SK-N-SH (cell line): ENCODE data around the gene ASF1B. TPM values are rescaled to one million over a fixed set of nuclear protein-coding genes. Genes with fewer than 3 reads are reported as not detected.
A peak's percentile ranks its signal among the peaks of the same experiment; 100 is the strongest.

Source experiments
- CTCF ChIA-PET: fragments of 300-600, 350-600 bp; formaldehyde crosslinking; extraction: SDS; loops from one replicate; lab custom pipeline; 2021; lab: Yijun Ruan, JAX
- POLR2A ChIA-PET: fragments of 350-600 bp; sonication (Branson Sonifier 250); formaldehyde crosslinking; extraction: SDS; loops from one replicate; lab custom pipeline; 2020; ENCODE audit warnings: antibody characterized with exemption, inconsistent platforms; lab: Yijun Ruan, JAX
- DNase-seq: peaks from one replicate; pipeline ENCODE4 v3.0.0; 2012
- H2AFZ ChIP-seq: fragments of 200-600 bp; sonication (generic); 2 replicates; pipeline ENCODE4 v1.8.1; 2016; ENCODE audit warnings: antibody characterized with exemption, mild to moderate bottlenecking, low read depth
- H3F3A ChIP-seq: fragments of 200-600 bp; sonication (generic); replicated peaks from 2 replicates; pipeline ENCODE3; 2016; ENCODE audit warnings: antibody characterized with exemption, mild to moderate bottlenecking; ENCODE audit not compliant: insufficient read depth
- H3K27ac ChIP-seq, 2 experiments: fragments of 200-500 bp in 1 of 2; fragments of 200-600 bp in 1 of 2; sonication (Bioruptor generic) in 1 of 2; sonication (generic), shearing (Covaris generic) in 1 of 2; 2 replicates each; pipeline versions ENCODE4 v1.5.1 to v1.6.1; 2014 to 2016; ENCODE audit warnings: low read depth in 2 of 2, inconsistent platforms in 1 of 2, low read length in 1 of 2, mild to moderate bottlenecking in 1 of 2, mixed read lengths in 1 of 2
- H3K27me3 ChIP-seq: fragments of 200-600 bp; sonication (generic), shearing (Covaris generic); 2 replicates; pipeline ENCODE4 v1.6.1; 2016; ENCODE audit warnings: mixed run types; ENCODE audit not compliant: insufficient read depth
- H3K36me3 ChIP-seq, 2 experiments: fragments of 200-500 bp in 1 of 2; fragments of 200-600 bp in 1 of 2; sonication (Bioruptor generic) in 1 of 2; sonication (generic) in 1 of 2; replicated peaks in 1 of 2; 2 replicates each; pipeline versions ENCODE3 to v1.5.1; 2014 to 2016; ENCODE audit warnings: low read length in 1 of 2, mild to moderate bottlenecking in 1 of 2; ENCODE audit not compliant: insufficient read depth in 2 of 2, control insufficient read depth in 1 of 2
- H3K4me1 ChIP-seq, 2 experiments: fragments of 200-500 bp in 1 of 2; fragments of 200-600 bp in 1 of 2; sonication (Bioruptor generic) in 1 of 2; sonication (generic), shearing (Covaris generic) in 1 of 2; 2 replicates each; pipeline versions ENCODE4 v1.5.1 to v1.6.1; 2014 to 2016; ENCODE audit warnings: low read depth in 1 of 2, low read length in 1 of 2, mixed run types in 1 of 2; ENCODE audit not compliant: insufficient read depth in 2 of 2, control insufficient read depth in 1 of 2
- H3K4me2 ChIP-seq: fragments of 200-600 bp; sonication (generic), shearing (Covaris generic); 2 replicates; pipeline ENCODE4 v1.6.1; 2017; ENCODE audit warnings: mixed run types
- H3K4me3 ChIP-seq, 2 experiments: fragments of 200-500 bp in 1 of 2; fragments of 200-600 bp in 1 of 2; sonication (Bioruptor generic) in 1 of 2; sonication (generic), shearing (Covaris generic) in 1 of 2; 2 replicates each; pipeline versions ENCODE4 v1.5.1 to v1.8.1; 2014 to 2016; ENCODE audit warnings: low read depth in 2 of 2, inconsistent platforms in 1 of 2, low read length in 1 of 2, mild to moderate bottlenecking in 1 of 2, mixed read lengths in 1 of 2, moderate library complexity in 1 of 2
- H3K79me2 ChIP-seq: fragments of 200-600 bp; sonication (generic); 2 replicates; pipeline ENCODE4 v1.8.1; 2017; ENCODE audit warnings: mild to moderate bottlenecking; ENCODE audit not compliant: insufficient read depth
- H3K9ac ChIP-seq: fragments of 200-600 bp; sonication (generic); 2 replicates; pipeline ENCODE4 v1.6.1; 2017; ENCODE audit warnings: mixed run types
- H3K9me2 ChIP-seq: fragments of 200-600 bp; sonication (generic); 2 replicates; pipeline ENCODE4 v1.6.1; 2017; ENCODE audit warnings: mixed run types
- H3K9me3 ChIP-seq: fragments of 200-600 bp; sonication (generic); 2 replicates; pipeline ENCODE4 v1.6.1; 2017; ENCODE audit warnings: mixed run types, mild to moderate bottlenecking, moderate library complexity
- H4K20me1 ChIP-seq: fragments of 200-600 bp; sonication (generic); 2 replicates; pipeline ENCODE4 v1.6.1; 2017; ENCODE audit warnings: mild to moderate bottlenecking, mixed run types; ENCODE audit not compliant: insufficient read depth
- FOXJ3 ChIP-seq: sonication (generic); formaldehyde crosslinking; IDR thresholded peaks from 2 replicates; pipeline ENCODE4 v1.5.1; 2020; ENCODE audit warnings: mild to moderate bottlenecking, missing genetic modification reagents
- FOXM1 ChIP-seq: IDR thresholded peaks from 2 replicates; pipeline ENCODE4 v1.4.0; 2012; ENCODE audit warnings: low read depth, mild to moderate bottlenecking
- GABPA ChIP-seq: IDR thresholded peaks from 2 replicates; pipeline ENCODE4 v1.4.0; 2012; ENCODE audit warnings: low read depth, mild to moderate bottlenecking
- GATA2 ChIP-seq: sonication (generic); formaldehyde crosslinking; IDR thresholded peaks from 2 replicates; pipeline ENCODE4 v1.5.0; 2020; ENCODE audit warnings: mild to moderate bottlenecking, missing genetic modification reagents
- MXI1 ChIP-seq: IDR thresholded peaks from 2 replicates; pipeline ENCODE4 v1.6.1; 2012; ENCODE audit warnings: mild to moderate bottlenecking, low read depth, low read length, improper control_type of control experiment
- RFX5 ChIP-seq: IDR thresholded peaks from 2 replicates; pipeline ENCODE4 v1.6.1; 2012; ENCODE audit warnings: mild to moderate bottlenecking, improper control_type of control experiment, low read length
- SIN3A ChIP-seq: IDR thresholded peaks from 2 replicates; pipeline ENCODE4 v1.6.1; 2012; ENCODE audit warnings: low read depth, mild to moderate bottlenecking, low read length, moderate library complexity, borderline replicate concordance
- SMC3 ChIP-seq: IDR thresholded peaks from 2 replicates; pipeline ENCODE4 v1.6.1; 2012; ENCODE audit warnings: low read depth, low read length, improper control_type of control experiment
- TAF1 ChIP-seq: IDR thresholded peaks from 2 replicates; pipeline ENCODE4 v1.6.1; 2012; ENCODE audit warnings: low read depth, mild to moderate bottlenecking, low read length, moderate library complexity, borderline replicate concordance
- TEAD4 ChIP-seq: IDR thresholded peaks from 2 replicates; pipeline ENCODE4 v1.4.0; 2012; ENCODE audit warnings: mild to moderate bottlenecking, borderline replicate concordance; ENCODE audit not compliant: insufficient read depth
- WGBS: methylation state at CpG from one replicate; pipeline ENCODE4 v1.1.6; 2017; ENCODE audit warnings: low lambda C conversion rate; 5-methylcytosine and 5-hydroxymethylcytosine counted together
- polyA plus RNA-seq, 3 experiments: library from polyadenylated mRNA; depleted of rRNA; stranded (reverse); fragments of >200 nt; gene quantifications; 2 replicates each; pipeline ENCODE4 v1.2.3, GENCODE V29; 2012

The ASF1B gene
- polyA plus RNA-seq, 1 of the 3 experiments (the other 2 are of a cell fraction): 19.0 TPM

- no peaks in the 10 kb centered on the region for H3K9me3 ChIP-seq
- H3K4me1 ChIP-seq: peaks cover 15 to 36% of the 10 kb centered on the region in 2 experiments
- ChIA-PET POLR2A (interaction anchor here (2.4 kb wide), 1 partner anchor 19 kb away, joined by 13 read pairs; the partner anchor contains the start of gene ASF1B), CTCF (interaction anchor here (2.2 to 3.7 kb wide), 3 partner anchors 19 to 231 kb away, joined by 9 to 22 read pairs (median 18); partner anchors contain the start of genes ASF1B and MISP3)
- peaks cover 15% of the 10 kb centered on the region for H3F3A ChIP-seq
- DNase-seq: peak; percentile 47
- peak overlapping the region; percentile 98 for H3K4me2 ChIP-seq
- peak overlapping the region in 1 of 2 experiments; percentile 51; a peak in 1 of 4 replicates for H3K27ac ChIP-seq
- peak overlapping the region; percentile 69 for H3K9ac ChIP-seq
- H3K36me3 ChIP-seq: no peaks in the 10 kb centered on the region
- H3K79me2 ChIP-seq: peaks cover 38% of the 10 kb centered on the region
- TF ChIP-seq MXI1: peak; percentile 31; the same call in 1 of the 2 replicates
- TF ChIP-seq TAF1: no peak
- TF ChIP-seq, all 33 proteins: peak for 1
- Histone ChIP-seq H4K20me1 (no peaks in the 10 kb centered on the region), H2AFZ (no peak overlapping the region), H3K9me2 (no peaks in the 10 kb centered on the region), H3K4me3 (peak overlapping the region; percentile 79 to 80), H3K27me3 (no peaks in the 10 kb centered on the region)
- WGBS: 5% methylated on average over 13 of the region's 33 CpGs
Observed at GRCh38 chr19:14116918-14117578, 19.3 kb downstream of the ASF1B start.

GRCh38 chr19:14116525-14116917 is 19.9 kb downstream of the ASF1B start:
- Histone ChIP-seq H3K27me3 (no peaks in the 10 kb centered on the region), H3K9me3 (no peaks in the 10 kb centered on the region), H3K9ac (peak overlapping the region; percentile 69), H2AFZ (no peak overlapping the region), H3K36me3 (no peaks in the 10 kb centered on the region), H3K4me1 (peaks cover 15 to 36% of the 10 kb centered on the region in 2 experiments), H3K27ac (no peak overlapping the region), H3K79me2 (peaks cover 40% of the 10 kb centered on the region), H4K20me1 (no peaks in the 10 kb centered on the region), H3K4me3 (peak overlapping the region; percentile 79 to 80), H3K9me2 (no peaks in the 10 kb centered on the region), H3K4me2 (peak overlapping the region; percentile 98), H3F3A (peaks cover 12% of the 10 kb centered on the region)
- TF ChIP-seq SMC3 (no peak), FOXM1 (no peak), RFX5 (no peak), GABPA (no peak), TEAD4 (no peak), SIN3A (no peak), FOXJ3 (no peak), GATA2 (CRISPR knock-in tag) (no peak)
- no peak for DNase-seq
- CTCF ChIA-PET: interaction anchor here (1.8 to 3.5 kb wide), 2 partner anchors 44 to 232 kb away, joined by 5 to 18 read pairs; partner anchors contain the start of gene MISP3
- POLR2A ChIA-PET: no interaction called here
- 33% methylated on average over 6 of the region's 6 CpGs for WGBS

- H3F3A ChIP-seq: peaks cover 9% of the 10 kb centered on the region
- peaks cover 43% of the 10 kb centered on the region for H3K79me2 ChIP-seq
- H4K20me1 ChIP-seq: no peaks in the 10 kb centered on the region
- no peaks in the 10 kb centered on the region for H3K9me2 ChIP-seq
- peak overlapping the region in 1 of 2 experiments; percentile 80; a peak in 1 of 4 replicates for H3K4me3 ChIP-seq
- DNase-seq: no peak
- no peak overlapping the region for H3K27ac ChIP-seq
- H3K4me1 ChIP-seq: peaks cover 15 to 36% of the 10 kb centered on the region in 2 experiments
- H3K36me3 ChIP-seq: no peaks in the 10 kb centered on the region
- H3K27me3 ChIP-seq: no peaks in the 10 kb centered on the region
- H2AFZ ChIP-seq: no peak overlapping the region
- ChIA-PET POLR2A (no interaction called here), CTCF (interaction anchor here (1.6 to 4.7 kb wide), 6 partner anchors 14 to 233 kb away, joined by 4 to 28 read pairs (median 14); partner anchors contain the start of genes ASF1B, MISP3 and SAMD1)
- 72% methylated on average over 5 of the region's 5 CpGs for WGBS
- no peaks in the 10 kb centered on the region for H3K9me3 ChIP-seq
- no peak overlapping the region for H3K9ac ChIP-seq
- peak overlapping the region; percentile 98; the same call in 1 of the 2 replicates for H3K4me2 ChIP-seq
- TF ChIP-seq FOXJ3 (no peak), MXI1 (no peak)
Observed at GRCh38 chr19:14115756-14116155, 20.6 kb downstream of the ASF1B start.
